Hepatocyte (in vitro differentiated cells): ENCODE measurements around the gene FGFR1OP2. TPM values are rescaled to one million over a fixed set of nuclear protein-coding genes. Genes with fewer than 3 reads are reported as not detected.

Experiments used
- DNase-seq: peaks from one replicate; pipeline ENCODE4 v3.0.0-alpha.2; 2016; ENCODE audit warnings: low spot score
- H2AFZ ChIP-seq: fragments of 200-600 bp; sonication (generic); 2 replicates; pipeline ENCODE4 v1.6.0; 2016; ENCODE audit warnings: antibody characterized with exemption, mild to moderate bottlenecking
- H3K27ac ChIP-seq: fragments of 200-600 bp; sonication (generic); 2 replicates; pipeline ENCODE4 v1.5.1; 2016; ENCODE audit warnings: mild to moderate bottlenecking
- H3K27me3 ChIP-seq: fragments of 200-600 bp; sonication (generic); 2 replicates; pipeline ENCODE4 v1.6.1; 2016
- H3K36me3 ChIP-seq: fragments of 200-600 bp; sonication (generic); replicated peaks from 2 replicates; pipeline ENCODE4 v1.5.1; 2016; ENCODE audit warnings: low read depth; ENCODE audit not compliant: insufficient read depth
- H3K4me1 ChIP-seq: fragments of 200-600 bp; sonication (generic); 2 replicates; pipeline ENCODE4 v1.5.1; 2016; ENCODE audit warnings: mild to moderate bottlenecking, moderate library complexity; ENCODE audit not compliant: insufficient read depth
- H3K4me2 ChIP-seq: fragments of 200-600 bp; sonication (generic); 2 replicates; pipeline ENCODE4 v1.6.0; 2016
- H3K4me3 ChIP-seq: fragments of 200-600 bp; sonication (generic); 2 replicates; pipeline ENCODE4 v1.5.1; 2016; ENCODE audit warnings: mild to moderate bottlenecking
- H3K79me2 ChIP-seq: fragments of 200-600 bp; sonication (generic); 2 replicates; pipeline ENCODE4 v1.6.0; 2017; ENCODE audit warnings: mild to moderate bottlenecking
- H3K9me2 ChIP-seq: fragments of 200-600 bp; sonication (generic); replicated peaks from 2 replicates; pipeline ENCODE4 v1.6.0; 2017; ENCODE audit warnings: mild to moderate bottlenecking; ENCODE audit not compliant: insufficient read depth
- H3K9me3 ChIP-seq: fragments of 200-600 bp; sonication (generic); 2 replicates; pipeline ENCODE4 v1.5.1; 2016; ENCODE audit warnings: low read depth, mild to moderate bottlenecking
- H4K20me1 ChIP-seq: fragments of 200-600 bp; sonication (generic); 2 replicates; pipeline ENCODE4 v1.6.0; 2016; ENCODE audit warnings: mild to moderate bottlenecking; ENCODE audit not compliant: insufficient read depth, poor library complexity, severe bottlenecking
- CTCF ChIP-seq: fragments of 200-600 bp; sonication (generic); IDR thresholded peaks from 2 replicates; pipeline ENCODE4 v1.5.1; 2016; ENCODE audit warnings: antibody characterized with exemption, mild to moderate bottlenecking; ENCODE audit not compliant: poor library complexity
- EZH2 ChIP-seq: fragments of 200-600 bp; sonication (generic); IDR thresholded peaks from 2 replicates; pipeline ENCODE4 v1.6.1; 2016; ENCODE audit warnings: antibody characterized with exemption, mild to moderate bottlenecking, borderline replicate concordance
- EZH2phosphoT487 ChIP-seq: fragments of 200-600 bp; sonication (generic); IDR thresholded peaks from one replicate; pipeline ENCODE4 v1.6.1; 2018; ENCODE audit warnings: antibody characterized with exemption, mild to moderate bottlenecking, low read depth, moderate library complexity; ENCODE audit not compliant: unreplicated experiment, severe bottlenecking
- WGBS: methylation state at CpG from one replicate; pipeline ENCODE4 v1.1.6; 2016; ENCODE audit warnings: low lambda C conversion rate; ENCODE audit errors: missing lambda C conversion rate; 5-methylcytosine and 5-hydroxymethylcytosine counted together
- polyA plus RNA-seq: library from polyadenylated mRNA; unstranded; fragments of >200 nt; fragmentation: Nextera tagmentation; extraction: Ambion mirVana; gene quantifications from 2 replicates; pipeline ENCODE4 v1.2.1, GENCODE V29; 2016
- total RNA-seq: library from RNA; depleted of rRNA; stranded (reverse); fragments of >200 nt; gene quantifications from 2 replicates; pipeline ENCODE4 v1.2.3, GENCODE V29; 2014

FGFR1OP2 gene
- total and polyA plus RNA-seq, 2 experiments from 2014 or later = 24.1 to 56.4 TPM

DNA sequence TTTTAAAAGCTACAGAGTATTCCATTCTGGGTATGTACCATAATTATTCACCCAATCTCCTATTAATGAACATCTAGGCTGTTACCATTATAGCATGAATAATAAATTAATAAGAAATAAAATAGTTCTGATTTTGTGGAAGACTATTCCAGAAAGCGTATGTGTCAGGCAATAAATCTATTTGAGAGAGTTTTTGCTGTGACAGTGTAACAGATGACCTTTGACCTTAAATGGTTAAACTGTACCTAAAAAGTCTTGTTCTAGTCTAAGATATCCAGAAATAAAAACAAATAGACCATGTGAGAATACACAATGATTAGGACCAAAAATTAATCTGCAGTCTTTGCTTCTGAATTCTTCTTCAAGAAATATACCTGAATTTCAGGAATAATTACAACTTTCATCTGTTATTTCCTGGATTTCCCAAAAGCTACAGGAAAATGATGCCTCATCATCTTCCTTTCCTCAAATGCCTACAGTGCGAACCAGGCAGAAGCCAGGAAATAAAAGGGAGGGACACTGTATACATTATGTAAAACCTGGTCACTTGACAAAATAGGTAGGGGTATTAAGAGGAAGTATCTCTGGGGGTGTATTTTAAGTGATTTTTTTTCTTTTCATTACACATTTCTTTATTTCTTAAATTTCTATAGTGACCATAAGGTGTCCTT, 68.7 kb downstream of the FGFR1OP2 start:
- 79% methylated on average over 2 of the region's 2 CpGs for WGBS
- no peak overlapping the region for H2AFZ ChIP-seq
- no peak for TF ChIP-seq EZH2phosphoT487
- no peak for TF ChIP-seq CTCF
- TF ChIP-seq EZH2 = no peak
- no peaks in the 10 kb centered on the region for H3K36me3 ChIP-seq
- peaks cover 70% of the 10 kb centered on the region for H3K79me2 ChIP-seq
- peaks cover 10% of the 10 kb centered on the region for H3K4me1 ChIP-seq
- H3K9me3 ChIP-seq = no peaks in the 10 kb centered on the region
- H3K9me2 ChIP-seq = no peaks in the 10 kb centered on the region
- no peak overlapping the region for H3K27ac ChIP-seq
- H4K20me1 ChIP-seq = no peaks in the 10 kb centered on the region
- H3K4me2 ChIP-seq = no peak overlapping the region
- no peaks in the 10 kb centered on the region for H3K27me3 ChIP-seq
- H3K4me3 ChIP-seq = no peak overlapping the region
- no peak for DNase-seq

GRCh38 chr12:27008081-27008480, 69.8 kb downstream of the FGFR1OP2 start:
- H2AFZ ChIP-seq = no peak overlapping the region
- no peak for DNase-seq
- H3K4me1 ChIP-seq = peaks cover 14% of the 10 kb centered on the region
- no peaks in the 10 kb centered on the region for H4K20me1 ChIP-seq
- no peaks in the 10 kb centered on the region for H3K36me3 ChIP-seq
- no peaks in the 10 kb centered on the region for H3K27me3 ChIP-seq
- H3K27ac ChIP-seq = no peak overlapping the region
- no peaks in the 10 kb centered on the region for H3K9me2 ChIP-seq
- H3K4me3 ChIP-seq = no peak overlapping the region
- H3K4me2 ChIP-seq = no peak overlapping the region
- no peaks in the 10 kb centered on the region for H3K9me3 ChIP-seq
- WGBS = 91% methylated on average over 5 of the region's 5 CpGs
- TF ChIP-seq EZH2phosphoT487 = no peak
- TF ChIP-seq EZH2 = no peak
- no peak for TF ChIP-seq CTCF
- H3K79me2 ChIP-seq = peaks cover 75% of the 10 kb centered on the region

DNA sequence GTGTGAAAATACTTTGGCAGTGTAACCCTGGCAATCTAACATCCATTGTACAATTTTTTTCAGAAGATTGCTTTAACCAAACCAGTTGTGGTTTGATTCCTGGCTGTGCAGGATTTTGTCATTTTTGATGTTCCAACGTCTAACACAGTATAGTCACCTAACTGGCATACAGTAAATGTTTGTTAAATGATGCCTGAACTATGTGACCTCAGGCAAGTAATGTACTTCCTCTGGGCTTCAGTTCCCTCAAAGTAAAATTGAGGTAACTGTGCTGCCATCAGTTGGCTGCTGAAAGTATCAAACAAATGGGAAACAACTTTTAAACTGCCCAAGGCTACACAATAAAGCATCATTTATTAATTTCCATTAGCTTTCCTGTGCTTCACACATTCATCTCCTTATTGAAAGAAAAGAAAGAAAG, 71.6 kb downstream of the FGFR1OP2 start:
- no peak for TF ChIP-seq EZH2
- TF ChIP-seq EZH2phosphoT487 = no peak
- TF ChIP-seq CTCF = no peak
- no peak for DNase-seq
- Histone ChIP-seq H3K36me3 (no peaks in the 10 kb centered on the region), H3K79me2 (peaks cover 68% of the 10 kb centered on the region), H3K4me2 (no peak overlapping the region), H3K9me3 (no peaks in the 10 kb centered on the region), H4K20me1 (no peaks in the 10 kb centered on the region), H3K27ac (no peak overlapping the region), H3K9me2 (no peaks in the 10 kb centered on the region), H3K27me3 (no peaks in the 10 kb centered on the region), H2AFZ (no peak overlapping the region), H3K4me1 (peaks cover 12% of the 10 kb centered on the region), H3K4me3 (no peak overlapping the region)
- WGBS = 43% methylated on average over 1 of the region's 1 CpG
